K562 (cell line): ENCODE results near the gene ZFP92. TPM values are rescaled to one million over a fixed set of nuclear protein-coding genes. Genes with fewer than 3 reads are reported as not detected.

Experiments
- CBX2 ChIP-seq: fragments of 200-600 bp; sonication (generic); IDR thresholded peaks from one replicate; pipeline ENCODE4 v1.6.1; 2012; ENCODE audit warnings: mild to moderate bottlenecking, low read length, inconsistent platforms; ENCODE audit not compliant: insufficient read depth, poor library complexity, severe bottlenecking
- KLF13 ChIP-seq: fragments of 450-650 bp; IDR thresholded peaks from 2 replicates; pipeline ENCODE4 v1.6.1; 2016; ENCODE audit warnings: missing genetic modification characterization, low read depth, mild to moderate bottlenecking, missing compliant biosample characterization, moderate library complexity, borderline replicate concordance
- ZNF134 ChIP-seq: fragments of 250-450 bp; sonication (Bioruptor Pico); conservative IDR thresholded peaks from 2 replicates; pipeline ENCODE4 v1.4.0; 2020
- ZNF217 ChIP-seq: sonication (generic); formaldehyde crosslinking; IDR thresholded peaks from 2 replicates; pipeline ENCODE4 v1.8.0; 2022; ENCODE audit warnings: mild to moderate bottlenecking, missing genetic modification reagents
- ZNF408 ChIP-seq: fragments of 250-450 bp; sonication (Bioruptor Pico); IDR thresholded peaks from 2 replicates; pipeline ENCODE4 v1.4.0; 2020; ENCODE audit warnings: low read depth, mild to moderate bottlenecking, moderate library complexity
- polyA plus RNA-seq, 8 experiments: library from polyadenylated mRNA; depleted of rRNA in 4 of 8; stranded (reverse) in 5 of 8; unstranded in 3 of 8; fragments of >200 nt; fragmentation: Nextera tagmentation in 2 of 8; fragmentation: Illumina TruSeq in 1 of 8; extraction: Ambion mirVana in 2 of 8; extraction: Trizol in 1 of 8; gene quantifications; 2 replicates each; pipeline versions ENCODE4 v1.2.1 to v1.2.3, GENCODE V29; 2011 to 2014; ENCODE audit warnings: inconsistent platforms in 1 of 8, missing spikeins in 1 of 8
- total RNA-seq, 7 experiments: library from RNA; depleted of rRNA in 6 of 7; stranded (reverse); fragments of >200 nt in 6 of 7; fragmentation: Illumina TruSeq in 2 of 7; extraction: Trizol in 2 of 7; gene quantifications; 2 replicates each; pipeline versions ENCODE4 v1.2.1 to v1.2.3, GENCODE V29; 2011 to 2021; ENCODE audit warnings: low replicate concordance in 1 of 7
- TF ChIP-seq, protein P1 (sequence below), 3 experiments: fragments of 200-800 bp in 1 of 3; sonication (Bioruptor generic) in 1 of 3; sonication (generic) in 1 of 3; formaldehyde crosslinking in 1 of 3; IDR thresholded peaks; 2 replicates each; pipeline versions ENCODE4 v1.6.1 to v1.8.0; 2016 to 2022; ENCODE audit warnings: mild to moderate bottlenecking in 2 of 3, missing compliant biosample characterization in 2 of 3, missing genetic modification characterization in 2 of 3, missing genetic modification reagents in 1 of 3
- TF ChIP-seq, protein P2 (sequence below), 2 experiments: fragments of 450-650 bp in 1 of 2; sonication (generic) in 1 of 2; formaldehyde crosslinking in 1 of 2; IDR thresholded peaks; 2 replicates each; pipeline versions ENCODE4 v1.7.1 to v1.9.0; 2016 to 2022; ENCODE audit warnings: inconsistent platforms in 1 of 2, mild to moderate bottlenecking in 1 of 2, missing genetic modification reagents in 1 of 2
- TF ChIP-seq, protein P3 (sequence below): fragments of 150-350 bp; conservative IDR thresholded peaks from 2 replicates; pipeline ENCODE4 v1.6.1; 2014; ENCODE audit warnings: low read length
- TF ChIP-seq, protein P4 (sequence below): sonication (generic); formaldehyde crosslinking; IDR thresholded peaks from 2 replicates; pipeline ENCODE4 v1.8.1; 2023; ENCODE audit warnings: mild to moderate bottlenecking, missing genetic modification reagents, moderate library complexity

The ZFP92 gene
- total and polyA plus RNA-seq, 9 of the 15 experiments (the other 6 are each of a cell fraction or from before 2014, with no cell fraction given), result 0.32 to 3.3 (median 1.8) TPM

DNA sequence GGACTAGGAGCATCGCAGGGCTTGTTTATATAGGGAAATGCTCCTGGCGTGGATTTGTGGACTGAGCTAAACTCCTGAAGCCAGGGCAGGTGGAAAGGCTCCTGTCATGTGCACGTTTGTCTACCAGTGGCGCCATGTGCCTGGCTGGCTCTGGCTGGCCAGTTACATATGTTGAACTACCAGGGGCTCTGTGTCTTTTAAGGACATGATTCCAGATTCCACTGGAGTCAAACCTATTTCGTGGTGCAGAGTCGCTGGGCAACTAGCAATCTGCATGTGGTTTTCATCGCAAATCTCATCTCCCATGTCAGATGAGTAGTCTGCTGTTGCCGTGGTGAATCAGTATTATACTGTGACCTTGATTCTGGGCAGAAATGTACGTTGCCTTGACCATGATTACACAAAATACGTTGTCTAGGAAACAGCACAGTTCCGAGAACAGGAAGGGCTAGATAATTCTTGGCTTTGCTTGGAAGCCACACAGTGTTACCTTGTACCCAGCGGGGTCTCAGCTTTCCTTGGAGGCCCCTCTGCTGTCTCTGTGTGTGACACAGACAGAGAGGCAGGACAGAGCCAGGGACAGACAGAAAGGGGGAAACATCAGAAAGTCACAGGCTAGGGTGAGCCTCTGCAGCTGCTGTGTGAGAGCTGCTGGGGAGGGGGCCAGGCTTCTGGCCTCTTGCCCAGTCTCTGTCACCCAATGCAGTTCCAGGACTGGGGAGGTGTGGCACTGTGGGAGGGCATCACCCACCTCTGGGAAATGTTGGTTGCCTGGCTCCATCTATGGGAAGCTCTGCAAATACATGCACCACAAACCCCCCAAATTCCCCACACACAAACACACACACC, 29.4 kb upstream of the ZFP92 start (continued):
- TF ChIP-seq ZNF408 (no peak), ZNF134 (CRISPR knock-in tag) (no peak), CBX2 (no peak), ZNF217 (CRISPR knock-in tag) (no peak), KLF13 (tag) (no peak)
- TF ChIP-seq, protein P1, sequence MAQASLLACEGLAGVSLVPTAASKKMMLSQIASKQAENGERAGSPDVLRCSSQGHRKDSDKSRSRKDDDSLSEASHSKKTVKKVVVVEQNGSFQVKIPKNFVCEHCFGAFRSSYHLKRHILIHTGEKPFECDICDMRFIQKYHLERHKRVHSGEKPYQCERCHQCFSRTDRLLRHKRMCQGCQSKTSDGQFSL (CRISPR knock-in tag; IDR thresholded peaks at IDR 0.05), result no peak
- TF ChIP-seq, protein P1 (tag; IDR thresholded peaks at IDR 0.05), result no peak
- TF ChIP-seq, protein P2, sequence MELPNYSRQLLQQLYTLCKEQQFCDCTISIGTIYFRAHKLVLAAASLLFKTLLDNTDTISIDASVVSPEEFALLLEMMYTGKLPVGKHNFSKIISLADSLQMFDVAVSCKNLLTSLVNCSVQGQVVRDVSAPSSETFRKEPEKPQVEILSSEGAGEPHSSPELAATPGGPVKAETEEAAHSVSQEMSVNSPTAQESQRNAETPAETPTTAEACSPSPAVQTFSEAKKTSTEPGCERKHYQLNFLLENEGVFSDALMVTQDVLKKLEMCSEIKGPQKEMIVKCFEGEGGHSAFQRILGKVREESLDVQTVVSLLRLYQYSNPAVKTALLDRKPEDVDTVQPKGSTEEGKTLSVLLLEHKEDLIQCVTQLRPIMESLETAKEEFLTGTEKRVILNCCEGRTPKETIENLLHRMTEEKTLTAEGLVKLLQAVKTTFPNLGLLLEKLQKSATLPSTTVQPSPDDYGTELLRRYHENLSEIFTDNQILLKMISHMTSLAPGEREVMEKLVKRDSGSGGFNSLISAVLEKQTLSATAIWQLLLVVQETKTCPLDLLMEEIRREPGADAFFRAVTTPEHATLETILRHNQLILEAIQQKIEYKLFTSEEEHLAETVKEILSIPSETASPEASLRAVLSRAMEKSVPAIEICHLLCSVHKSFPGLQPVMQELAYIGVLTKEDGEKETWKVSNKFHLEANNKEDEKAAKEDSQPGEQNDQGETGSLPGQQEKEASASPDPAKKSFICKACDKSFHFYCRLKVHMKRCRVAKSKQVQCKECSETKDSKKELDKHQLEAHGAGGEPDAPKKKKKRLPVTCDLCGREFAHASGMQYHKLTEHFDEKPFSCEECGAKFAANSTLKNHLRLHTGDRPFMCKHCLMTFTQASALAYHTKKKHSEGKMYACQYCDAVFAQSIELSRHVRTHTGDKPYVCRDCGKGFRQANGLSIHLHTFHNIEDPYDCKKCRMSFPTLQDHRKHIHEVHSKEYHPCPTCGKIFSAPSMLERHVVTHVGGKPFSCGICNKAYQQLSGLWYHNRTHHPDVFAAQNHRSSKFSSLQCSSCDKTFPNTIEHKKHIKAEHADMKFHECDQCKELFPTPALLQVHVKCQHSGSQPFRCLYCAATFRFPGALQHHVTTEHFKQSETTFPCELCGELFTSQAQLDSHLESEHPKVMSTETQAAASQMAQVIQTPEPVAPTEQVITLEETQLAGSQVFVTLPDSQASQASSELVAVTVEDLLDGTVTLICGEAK (IDR thresholded peaks at IDR 0.05), result no peak
- TF ChIP-seq, protein P2 (CRISPR knock-in tag; IDR thresholded peaks at IDR 0.05), result no peak
- TF ChIP-seq, protein P3, sequence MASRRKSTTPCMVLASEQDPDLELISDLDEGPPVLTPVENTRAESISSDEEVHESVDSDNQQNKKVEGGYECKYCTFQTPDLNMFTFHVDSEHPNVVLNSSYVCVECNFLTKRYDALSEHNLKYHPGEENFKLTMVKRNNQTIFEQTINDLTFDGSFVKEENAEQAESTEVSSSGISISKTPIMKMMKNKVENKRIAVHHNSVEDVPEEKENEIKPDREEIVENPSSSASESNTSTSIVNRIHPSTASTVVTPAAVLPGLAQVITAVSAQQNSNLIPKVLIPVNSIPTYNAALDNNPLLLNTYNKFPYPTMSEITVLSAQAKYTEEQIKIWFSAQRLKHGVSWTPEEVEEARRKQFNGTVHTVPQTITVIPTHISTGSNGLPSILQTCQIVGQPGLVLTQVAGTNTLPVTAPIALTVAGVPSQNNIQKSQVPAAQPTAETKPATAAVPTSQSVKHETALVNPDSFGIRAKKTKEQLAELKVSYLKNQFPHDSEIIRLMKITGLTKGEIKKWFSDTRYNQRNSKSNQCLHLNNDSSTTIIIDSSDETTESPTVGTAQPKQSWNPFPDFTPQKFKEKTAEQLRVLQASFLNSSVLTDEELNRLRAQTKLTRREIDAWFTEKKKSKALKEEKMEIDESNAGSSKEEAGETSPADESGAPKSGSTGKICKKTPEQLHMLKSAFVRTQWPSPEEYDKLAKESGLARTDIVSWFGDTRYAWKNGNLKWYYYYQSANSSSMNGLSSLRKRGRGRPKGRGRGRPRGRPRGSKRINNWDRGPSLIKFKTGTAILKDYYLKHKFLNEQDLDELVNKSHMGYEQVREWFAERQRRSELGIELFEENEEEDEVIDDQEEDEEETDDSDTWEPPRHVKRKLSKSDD, result no peak
- TF ChIP-seq, protein P4, sequence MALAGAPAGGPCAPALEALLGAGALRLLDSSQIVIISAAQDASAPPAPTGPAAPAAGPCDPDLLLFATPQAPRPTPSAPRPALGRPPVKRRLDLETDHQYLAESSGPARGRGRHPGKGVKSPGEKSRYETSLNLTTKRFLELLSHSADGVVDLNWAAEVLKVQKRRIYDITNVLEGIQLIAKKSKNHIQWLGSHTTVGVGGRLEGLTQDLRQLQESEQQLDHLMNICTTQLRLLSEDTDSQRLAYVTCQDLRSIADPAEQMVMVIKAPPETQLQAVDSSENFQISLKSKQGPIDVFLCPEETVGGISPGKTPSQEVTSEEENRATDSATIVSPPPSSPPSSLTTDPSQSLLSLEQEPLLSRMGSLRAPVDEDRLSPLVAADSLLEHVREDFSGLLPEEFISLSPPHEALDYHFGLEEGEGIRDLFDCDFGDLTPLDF (CRISPR knock-in tag), result no peak
